Measurements from ENCODE around the gene OGFR.

The OGFR gene, protein sequence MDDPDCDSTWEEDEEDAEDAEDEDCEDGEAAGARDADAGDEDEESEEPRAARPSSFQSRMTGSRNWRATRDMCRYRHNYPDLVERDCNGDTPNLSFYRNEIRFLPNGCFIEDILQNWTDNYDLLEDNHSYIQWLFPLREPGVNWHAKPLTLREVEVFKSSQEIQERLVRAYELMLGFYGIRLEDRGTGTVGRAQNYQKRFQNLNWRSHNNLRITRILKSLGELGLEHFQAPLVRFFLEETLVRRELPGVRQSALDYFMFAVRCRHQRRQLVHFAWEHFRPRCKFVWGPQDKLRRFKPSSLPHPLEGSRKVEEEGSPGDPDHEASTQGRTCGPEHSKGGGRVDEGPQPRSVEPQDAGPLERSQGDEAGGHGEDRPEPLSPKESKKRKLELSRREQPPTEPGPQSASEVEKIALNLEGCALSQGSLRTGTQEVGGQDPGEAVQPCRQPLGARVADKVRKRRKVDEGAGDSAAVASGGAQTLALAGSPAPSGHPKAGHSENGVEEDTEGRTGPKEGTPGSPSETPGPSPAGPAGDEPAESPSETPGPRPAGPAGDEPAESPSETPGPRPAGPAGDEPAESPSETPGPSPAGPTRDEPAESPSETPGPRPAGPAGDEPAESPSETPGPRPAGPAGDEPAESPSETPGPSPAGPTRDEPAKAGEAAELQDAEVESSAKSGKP

DNA sequence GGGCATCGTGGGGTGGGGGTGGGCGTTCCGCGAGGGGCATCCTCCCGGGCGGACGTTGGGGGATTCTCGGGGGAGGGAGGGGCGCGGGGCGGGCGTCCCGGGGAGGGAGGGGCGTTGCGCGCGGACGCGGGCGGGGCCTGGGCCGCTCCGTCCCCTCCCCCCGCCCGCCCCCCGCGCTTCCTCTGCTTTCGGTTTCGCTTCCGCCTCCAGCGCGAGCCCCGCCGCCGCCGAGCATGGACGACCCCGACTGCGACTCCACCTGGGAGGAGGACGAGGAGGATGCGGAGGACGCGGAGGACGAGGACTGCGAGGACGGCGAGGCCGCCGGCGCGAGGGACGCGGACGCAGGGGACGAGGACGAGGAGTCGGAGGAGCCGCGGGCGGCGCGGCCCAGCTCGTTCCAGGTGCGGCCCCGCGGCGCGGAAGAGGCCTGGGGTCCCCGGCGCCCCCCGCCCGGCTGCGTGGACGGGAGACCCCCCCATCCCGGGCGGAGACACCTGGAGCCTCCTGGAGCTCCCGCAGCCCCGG, at the start of gene OGFR:
OGFR (plus strand) TSS at position 209 of the 528 bp plus-strand sequence; CDS start at position 234, 25 bp downstream.
- DNase-seq = peak; percentile 57

DNA sequence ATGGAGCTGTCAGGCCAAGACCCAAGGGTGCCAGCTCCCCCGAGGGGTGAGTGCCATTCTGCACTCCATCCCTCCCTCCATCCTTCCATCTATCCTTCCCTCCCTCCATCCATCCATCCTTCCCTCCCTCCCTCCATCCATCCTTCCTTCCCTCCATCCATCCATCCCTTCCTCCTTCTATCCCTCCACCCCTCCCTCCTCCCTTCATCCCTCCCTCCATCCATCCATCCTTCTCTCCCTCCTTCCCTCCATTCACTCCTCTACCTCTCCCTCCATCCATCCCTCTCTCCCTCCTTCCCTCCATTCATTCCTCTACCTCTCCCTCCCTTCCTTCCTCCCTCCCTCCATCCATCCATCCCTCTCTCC, 49.7 kb upstream of the OGFR start:
- no peak for DNase-seq

DNA sequence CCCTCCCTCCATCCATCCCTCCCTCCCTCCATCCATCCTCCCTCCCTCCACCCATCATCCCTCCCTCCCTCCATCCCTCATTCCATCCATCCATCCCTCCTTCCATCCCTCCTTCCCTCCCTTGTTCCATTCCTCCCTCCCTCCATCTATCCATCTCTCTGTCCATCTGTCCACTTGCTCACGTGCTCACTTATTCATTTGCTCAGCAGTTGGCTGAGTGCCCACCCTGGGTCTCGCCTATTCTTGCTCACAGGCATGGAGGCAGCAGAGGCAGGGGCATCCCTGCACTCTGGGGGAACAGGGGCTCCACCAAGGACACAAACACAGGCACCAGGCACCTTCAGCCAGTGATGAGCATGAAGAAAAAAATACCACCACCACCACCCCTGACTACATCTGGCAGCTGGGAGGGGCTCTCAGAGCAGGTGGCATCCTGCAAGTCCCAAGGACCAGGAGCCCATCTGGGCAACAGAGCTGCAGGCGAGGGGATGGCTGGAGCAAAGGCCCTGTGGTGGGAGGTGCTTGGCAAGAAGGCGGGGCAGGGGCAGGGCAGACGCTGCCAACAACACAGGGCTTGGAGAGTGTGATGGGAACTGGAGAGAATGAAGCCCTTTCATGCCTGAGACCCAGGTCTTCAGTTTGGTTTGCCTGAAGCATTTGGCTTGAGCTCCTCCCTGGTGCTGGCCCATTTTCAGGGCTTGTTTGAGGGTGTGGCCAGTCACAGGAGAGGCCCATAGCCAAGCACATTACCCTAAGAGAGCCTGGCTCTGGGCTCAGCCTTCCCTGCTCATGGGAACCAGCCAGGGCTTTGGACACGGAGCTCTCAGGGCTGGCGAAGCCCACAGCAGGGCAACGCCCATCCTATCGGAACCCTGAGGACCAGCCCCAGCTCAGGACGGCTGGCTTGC, 48.6 kb upstream of the OGFR start:
- no peak for DNase-seq

DNA sequence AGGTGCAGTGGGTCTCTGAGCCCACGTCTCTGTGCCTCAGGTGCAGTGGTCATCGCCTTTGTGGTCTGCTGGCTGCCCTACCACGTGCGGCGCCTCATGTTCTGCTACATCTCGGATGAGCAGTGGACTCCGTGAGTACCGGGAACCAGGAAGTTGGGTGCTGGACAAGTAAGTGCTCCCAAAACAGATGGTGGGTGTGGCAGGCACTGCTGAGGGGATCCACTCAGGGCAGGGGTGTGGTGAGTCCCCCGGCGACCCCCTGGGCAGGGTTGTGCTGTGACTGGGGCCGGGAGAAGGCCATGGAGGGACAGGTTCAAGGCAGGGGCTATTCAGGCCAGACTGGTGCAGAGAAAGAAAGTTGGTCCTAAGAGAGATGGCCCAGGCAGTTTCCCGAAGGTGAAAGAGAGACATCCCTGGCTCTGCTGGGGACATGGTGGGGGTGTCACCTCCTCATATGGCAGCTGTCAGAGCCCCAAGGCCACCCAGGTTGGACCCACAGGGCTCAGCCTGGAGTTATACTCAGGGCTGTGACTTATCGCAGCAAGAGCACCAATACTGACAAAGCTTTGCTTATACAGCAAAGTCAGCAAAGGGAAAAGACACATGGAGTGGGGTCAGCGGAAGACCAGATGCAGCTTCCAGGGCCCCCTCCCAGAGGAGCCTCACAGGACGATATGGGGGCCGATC, 46.3 kb upstream of the OGFR start:
- no peak for DNase-seq

DNA sequence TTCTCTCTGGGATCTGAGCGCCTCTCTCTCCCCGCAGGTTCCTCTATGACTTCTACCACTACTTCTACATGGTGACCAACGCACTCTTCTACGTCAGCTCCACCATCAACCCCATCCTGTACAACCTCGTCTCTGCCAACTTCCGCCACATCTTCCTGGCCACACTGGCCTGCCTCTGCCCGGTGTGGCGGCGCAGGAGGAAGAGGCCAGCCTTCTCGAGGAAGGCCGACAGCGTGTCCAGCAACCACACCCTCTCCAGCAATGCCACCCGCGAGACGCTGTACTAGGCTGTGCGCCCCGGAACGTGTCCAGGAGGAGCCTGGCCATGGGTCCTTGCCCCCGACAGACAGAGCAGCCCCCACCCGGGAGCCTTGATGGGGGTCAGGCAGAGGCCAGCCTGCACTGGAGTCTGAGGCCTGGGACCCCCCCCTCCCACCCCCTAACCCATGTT, 44.6 kb upstream of the OGFR start:
- no peak for DNase-seq

DNA sequence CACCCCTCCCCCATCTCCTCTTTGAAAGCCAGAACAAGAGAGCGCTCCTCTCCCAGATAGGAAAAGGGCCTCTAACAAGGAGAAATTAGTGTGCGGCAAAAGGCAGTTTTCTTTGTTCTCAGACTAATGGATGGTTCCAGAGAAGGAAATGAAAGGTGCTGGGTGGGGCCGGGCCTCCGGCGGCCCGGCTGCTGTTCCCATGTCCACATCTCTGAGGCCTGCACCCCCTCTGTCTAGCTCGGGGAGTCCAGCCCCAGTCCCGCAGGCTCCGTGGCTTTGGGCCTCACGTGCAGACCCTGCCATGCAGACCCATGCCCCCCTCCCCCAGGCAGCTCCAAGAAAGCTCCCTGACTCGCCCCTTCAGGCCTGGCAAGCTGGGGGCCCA, 44.2 kb upstream of the OGFR start:
- no peak for DNase-seq

DNA sequence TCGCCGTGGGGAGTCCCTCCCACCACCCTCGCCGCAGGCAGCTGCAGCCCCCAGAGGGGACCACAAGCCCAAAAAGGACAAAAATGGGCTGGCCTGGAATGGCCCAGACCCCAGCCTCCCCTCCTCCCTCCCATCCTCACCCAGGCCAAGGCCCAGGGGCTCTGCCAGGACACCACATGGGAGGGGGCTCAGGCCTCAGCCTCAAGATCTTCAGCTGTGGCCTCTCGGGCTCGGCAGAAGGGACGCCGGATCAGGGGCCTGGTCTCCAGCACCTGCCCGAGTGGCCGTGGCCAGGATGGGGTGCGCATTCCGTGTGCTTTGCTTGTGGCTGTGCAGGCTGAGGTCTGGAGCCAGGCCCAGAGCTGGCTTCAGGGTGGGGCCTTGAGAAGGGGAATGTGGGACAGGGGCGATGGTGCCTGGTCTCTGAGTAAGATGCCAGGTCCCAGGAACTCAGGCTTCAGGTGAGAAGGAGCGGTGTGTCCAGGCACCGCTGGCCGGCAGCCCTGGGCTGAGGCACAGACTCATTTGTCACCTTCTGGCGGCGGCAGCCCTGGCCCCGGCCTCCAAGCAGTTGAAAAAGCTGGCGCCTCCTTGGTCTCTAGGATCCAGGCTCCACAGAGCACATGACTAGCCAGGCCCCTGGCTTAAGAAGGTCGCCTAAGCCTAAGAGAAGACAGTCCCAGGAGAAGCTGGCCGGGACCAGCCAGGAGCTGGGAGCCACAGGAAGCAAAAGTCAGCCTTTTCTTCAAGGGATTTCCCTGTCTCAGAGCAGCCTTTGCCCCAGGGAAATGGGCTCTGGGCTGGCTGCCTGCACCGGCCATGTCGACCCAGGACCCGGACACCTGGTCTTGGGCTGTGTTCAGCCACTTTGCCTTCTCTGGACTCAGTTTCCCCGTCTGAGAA, 43.5 kb upstream of the OGFR start:
- DNase-seq = no peak

DNA sequence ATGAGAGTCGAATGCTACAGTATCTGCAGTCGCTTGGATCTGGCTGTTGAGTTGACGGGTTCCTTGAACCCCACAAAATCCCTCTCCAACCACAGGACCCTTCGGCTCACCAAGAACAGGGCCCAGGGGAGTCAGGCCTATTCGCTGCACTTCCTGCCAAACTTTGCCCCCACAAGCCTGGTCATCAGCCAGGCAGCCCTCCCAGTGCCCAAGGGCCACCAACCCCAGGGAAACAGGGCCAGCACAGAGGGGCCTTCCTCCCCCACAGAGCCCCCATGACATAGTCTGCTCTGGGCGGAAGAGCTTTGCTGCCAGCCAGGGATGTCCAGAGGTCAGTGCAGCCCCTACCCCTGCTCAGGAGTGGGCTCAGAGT, 42.9 kb upstream of the OGFR start:
- no peak for DNase-seq

DNA sequence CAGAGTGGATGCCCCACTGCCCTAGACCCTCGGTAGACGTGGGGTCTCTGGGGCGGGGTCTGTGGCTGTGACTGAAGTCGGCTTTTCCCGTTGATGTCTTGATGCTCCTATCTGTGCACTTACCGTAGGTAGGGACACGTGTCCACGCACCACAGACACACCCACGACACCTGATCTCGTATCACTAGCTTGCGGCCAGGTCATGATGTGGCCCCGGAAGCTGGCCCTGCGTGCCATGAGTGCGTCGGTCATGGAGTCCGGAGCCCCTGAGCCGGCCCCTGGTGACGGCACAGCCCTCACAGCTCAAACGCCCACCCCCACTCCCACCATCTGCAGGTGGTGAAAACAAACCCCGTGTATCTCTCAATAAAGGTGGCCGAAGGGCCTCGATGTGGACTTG, 42.3 kb upstream of the OGFR start:
- no peak for DNase-seq

DNA sequence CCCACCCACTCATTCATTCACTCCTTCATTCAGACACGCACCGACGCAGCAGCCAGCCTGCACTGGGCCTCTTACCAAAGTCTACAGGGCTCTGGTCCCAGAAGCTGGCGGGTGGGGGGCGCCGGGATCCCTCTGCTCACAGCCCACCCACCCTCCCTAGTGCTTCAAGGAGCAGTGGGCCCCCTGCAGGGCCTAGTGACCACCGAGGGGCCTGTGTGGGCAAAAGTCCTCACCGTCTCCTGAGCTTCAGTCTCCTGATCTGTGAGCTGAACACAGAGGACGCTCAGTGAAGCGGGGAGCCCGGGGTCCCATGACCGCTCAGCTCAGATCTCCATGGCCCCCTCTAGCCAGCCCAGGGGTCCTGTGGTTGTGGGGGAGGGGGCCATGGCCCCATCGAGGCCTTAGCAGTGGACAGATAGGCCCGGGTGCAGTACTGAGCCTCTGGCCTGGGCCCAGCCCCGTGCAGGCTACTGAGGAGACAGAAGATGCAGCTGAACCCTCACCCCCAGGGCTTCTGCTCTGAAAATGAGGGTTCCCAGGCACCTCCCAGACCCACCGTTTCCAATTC, 41.8 kb upstream of the OGFR start:
- no peak for DNase-seq

DNA sequence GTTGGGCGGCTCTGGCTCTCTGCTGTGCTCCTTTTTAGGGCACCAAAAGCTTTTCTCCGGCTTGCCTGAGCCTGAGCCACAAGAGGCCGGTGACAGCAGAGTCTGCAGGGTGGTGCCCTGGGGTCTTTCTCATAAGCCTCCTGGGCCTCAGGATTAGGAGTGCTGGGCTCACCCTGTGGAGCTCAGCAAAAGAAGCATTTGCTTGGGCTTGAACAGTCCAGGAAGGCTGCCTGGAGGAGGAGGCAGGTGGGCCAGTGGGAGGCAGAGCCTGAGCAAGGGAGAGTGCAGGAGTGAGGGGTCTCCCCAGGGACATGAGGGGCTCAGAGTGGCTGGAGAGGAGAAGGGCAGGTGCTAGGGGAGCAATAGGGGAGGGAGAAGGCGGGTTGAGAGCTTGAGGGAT, 41.2 kb upstream of the OGFR start:
- DNase-seq = no peak

DNA sequence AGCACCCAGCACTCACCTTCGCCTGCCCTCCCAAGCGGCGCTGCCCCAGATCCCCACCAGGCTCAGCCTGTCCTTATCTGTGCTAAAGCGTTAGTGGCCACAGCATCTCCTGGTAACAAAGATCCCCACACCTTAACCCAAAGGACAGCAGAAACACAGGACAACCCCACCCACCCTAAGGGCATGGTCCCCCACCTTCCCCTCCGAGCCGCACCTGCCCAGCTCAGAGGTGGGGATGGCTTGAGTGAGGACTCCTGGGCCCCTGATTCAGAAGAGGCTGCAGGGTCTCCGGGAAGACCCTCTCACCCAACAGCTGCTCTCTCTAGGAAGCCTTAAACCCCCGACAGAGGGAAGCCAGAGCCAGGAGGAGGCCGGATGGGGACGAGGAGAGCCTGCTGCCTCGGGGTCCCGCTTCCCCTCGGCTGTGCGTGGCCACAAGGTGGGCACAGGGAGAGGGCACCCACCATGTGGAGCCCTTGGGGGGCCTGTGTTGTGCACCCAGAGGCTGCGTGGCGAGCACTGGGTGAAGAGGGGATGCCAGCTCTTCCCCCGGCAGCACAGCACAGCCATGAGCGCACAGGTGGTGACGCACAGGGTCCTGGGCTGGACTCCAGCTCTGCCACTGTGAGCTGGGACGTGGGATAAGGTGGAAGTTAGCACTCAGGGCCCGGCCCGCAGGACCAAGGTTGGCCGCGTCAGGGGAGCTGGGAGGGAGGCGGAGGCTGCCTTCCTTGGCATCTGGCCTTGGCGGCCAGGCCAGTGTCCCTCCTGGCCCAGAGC, 40.3 kb upstream of the OGFR start:
- no peak for DNase-seq

DNA sequence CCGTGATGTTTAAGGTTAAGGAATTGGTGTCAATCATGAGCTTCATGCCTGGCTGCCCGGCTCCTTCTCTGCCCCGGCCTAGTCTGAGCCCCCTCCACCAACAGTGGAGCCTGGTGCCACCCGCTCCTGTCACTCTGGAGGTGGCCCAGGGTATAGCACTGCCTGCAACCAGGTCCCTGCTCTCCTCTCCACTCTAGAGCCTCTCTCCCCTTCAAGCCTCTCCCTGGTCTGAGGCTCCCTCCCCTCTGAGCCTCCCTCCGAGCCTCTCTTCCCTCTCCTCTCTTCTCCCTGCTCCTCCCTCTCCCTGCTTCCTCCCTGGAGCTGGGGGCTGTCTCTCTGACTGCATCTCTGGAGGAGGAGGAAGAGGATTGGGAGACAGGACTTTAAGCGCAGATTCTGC, 39.6 kb upstream of the OGFR start:
- DNase-seq = no peak

DNA sequence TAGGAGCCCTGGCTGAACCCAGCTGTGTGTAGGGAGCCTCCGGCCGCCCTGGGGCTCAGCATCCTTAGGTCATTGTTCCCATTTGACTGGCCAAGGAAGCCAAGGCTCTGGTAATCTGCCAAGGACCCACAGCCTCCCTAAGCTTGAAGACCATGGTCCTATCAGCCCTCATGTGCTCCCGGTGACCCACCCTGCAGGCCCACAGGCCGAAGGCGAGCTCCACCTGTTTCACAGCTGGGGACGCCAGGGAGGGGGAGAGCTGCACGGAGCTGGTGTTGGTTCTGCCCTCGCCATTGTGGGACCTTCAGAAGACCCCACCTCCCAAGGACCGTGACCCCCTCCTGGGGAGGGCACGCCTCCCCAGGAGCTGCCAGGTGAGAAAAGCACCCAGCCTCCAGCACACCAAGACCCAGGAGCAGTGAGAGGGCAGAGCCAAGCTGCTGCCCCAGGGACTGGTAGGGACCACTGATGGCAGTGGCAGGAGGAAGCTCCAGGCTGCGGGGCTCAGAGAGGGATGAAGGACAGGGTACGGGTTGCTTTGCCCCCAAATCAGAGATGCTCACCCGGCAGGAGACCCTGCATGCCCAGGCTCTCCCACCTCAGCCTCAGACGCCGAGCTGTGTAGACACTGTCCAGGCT, 39.1 kb upstream of the OGFR start:
- DNase-seq = no peak

DNA sequence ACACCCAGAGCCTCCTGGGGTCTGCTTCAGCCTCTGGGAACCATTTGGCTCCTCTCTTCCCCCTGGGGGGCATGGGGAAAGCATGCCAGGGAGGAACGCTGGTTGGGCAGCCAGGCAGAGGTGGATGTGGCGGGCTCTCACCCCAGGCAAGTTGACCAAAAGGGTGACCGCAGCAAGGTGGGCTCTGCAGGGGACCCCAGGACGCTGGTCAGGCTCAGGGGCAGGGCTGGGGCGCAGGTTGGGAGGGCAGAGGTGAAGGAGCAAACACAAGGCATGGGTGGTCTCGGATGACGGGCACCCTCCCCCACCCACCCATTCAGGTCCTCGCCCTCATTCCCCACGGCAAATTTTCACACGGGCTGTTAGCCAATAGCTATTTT, 38.6 kb upstream of the OGFR start:
- DNase-seq = no peak

DNA sequence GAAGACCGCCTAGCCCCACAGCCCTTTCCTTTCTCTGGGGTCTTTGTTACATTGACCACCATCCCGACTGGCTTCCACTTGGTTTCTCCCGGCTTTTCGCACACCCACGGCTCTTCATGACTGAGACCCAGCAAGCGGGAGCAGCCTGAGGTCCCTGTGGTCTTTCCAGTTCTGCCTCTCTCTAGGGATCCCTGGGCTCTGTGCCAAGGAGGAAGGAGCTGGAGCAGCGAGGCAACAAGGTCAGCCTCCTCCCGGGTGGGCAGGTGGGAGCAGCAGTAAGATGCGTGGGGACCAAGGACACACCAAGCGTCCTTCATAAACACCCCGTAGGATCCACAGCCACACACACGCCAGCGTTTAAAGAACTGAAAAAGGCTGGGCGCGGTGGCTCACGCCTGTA, 37.9 kb upstream of the OGFR start:
- DNase-seq = no peak

DNA sequence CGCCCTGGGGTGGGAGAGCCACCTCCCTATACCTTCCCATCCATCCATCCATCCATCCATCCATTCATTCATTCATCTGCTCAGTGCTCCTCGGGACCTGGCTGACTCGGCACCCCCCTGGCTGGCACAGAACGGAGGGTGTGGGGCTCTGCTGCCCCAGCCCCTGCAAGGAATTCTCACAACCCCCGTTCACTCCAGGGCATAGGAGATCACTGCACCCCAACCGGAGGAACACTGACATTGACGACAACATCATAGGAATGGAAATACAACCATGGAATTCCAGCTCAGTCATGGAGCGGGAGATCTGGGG, 36.4 kb upstream of the OGFR start:
- no peak for DNase-seq

DNA sequence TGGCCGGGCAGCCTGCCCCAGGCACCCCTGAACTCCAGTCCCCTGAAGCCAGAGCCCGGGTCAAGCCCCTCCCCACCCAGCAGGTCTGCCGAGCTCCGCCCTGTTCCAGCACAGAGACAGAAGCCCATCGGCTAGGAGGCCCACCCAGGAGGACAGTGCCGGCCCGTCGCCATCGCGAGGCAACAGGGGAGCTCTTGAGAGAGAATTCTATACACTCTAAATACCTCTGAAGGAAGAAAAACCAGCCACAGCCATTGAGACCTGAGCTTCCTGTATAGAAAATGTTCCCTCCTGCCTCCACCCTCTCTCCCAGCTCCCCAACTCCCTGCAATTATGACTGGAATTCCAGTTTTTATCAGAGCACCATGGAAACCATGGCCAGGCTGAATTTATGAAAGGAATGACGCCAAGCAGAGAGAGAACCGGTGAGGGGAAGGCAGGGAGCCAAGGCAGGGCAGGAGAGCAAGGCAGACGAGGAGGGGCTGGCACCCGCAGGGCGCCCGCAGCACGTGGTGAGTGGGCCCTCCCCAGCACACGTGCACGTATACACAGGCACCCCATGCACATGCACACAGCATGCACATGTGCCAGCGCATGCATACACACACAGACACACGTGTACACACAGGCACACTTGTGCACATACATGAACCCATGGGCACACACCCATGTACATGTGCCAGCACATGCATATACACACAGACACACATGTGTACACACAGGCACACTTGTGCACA, 35.9 kb upstream of the OGFR start:
- DNase-seq = no peak

DNA sequence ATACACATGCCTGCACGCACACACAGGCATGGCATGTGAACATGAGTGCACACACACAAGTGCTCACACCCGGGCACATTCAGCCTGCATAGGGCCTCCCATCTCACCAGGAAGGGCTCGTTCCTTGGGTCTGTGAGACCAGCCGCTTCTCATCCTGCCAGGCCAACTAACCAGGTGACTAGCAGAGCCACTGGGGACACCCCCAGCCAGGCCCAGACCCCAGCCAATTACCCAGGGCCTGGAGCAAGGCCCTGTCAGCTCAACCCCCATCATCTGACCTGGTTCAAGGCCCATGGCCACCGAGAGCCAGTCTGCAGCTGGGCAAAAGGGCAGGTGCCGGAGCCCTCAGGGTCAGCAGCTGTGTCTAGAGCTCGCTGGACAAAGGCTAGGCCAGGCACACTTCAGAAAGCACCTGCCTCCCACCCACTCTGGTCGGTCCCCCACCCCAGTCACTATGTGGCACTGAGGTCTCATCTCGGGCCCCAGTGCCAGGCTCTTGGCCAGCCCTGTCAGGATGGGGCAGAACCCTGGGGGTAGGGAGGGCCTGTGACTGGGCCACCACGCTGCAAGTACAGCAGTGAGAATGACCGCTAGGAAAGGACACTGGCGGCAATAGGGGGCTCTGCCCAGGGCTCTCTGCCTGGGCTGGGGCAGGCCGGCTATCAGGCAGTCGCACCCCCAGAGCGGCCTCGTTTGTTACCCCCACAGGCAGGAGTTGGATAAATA, 35.1 kb upstream of the OGFR start:
- DNase-seq = no peak

All from stimulated activated CD4-positive, alpha-beta T cell treated with anti-CD3 and anti-CD28 coated beads, Interleukin-1b, Interleukin-23, amount 100 ng/mL, for 48 hours (primary cell).